KOPT-K1 (cell line): ENCODE results near the gene SAMHD1.
"Not testable (repeated sequence)": the region's sequence is repeated elsewhere in the genome, so short reads cannot be mapped to it uniquely, and the experiment has no call there.

Source experiments
- H3K27ac ChIP-seq: fragments of 200-600 bp; sonication (generic); 2 replicates; pipeline ENCODE4 v1.5.1; 2016; ENCODE audit warnings: antibody characterized with exemption, mild to moderate bottlenecking, low read depth, low read length; ENCODE audit not compliant: poor library complexity, severe bottlenecking
- H3K36me3 ChIP-seq: fragments of 200-600 bp; sonication (generic); 2 replicates; pipeline ENCODE4 v1.5.1; 2017; ENCODE audit warnings: antibody characterized with exemption, mild to moderate bottlenecking, low read length, moderate library complexity; ENCODE audit not compliant: insufficient read depth
- H3K9me3 ChIP-seq: fragments of 200-600 bp; sonication (generic); 2 replicates; pipeline ENCODE4 v1.5.1; 2017; ENCODE audit warnings: antibody characterized with exemption, low read length, mild to moderate bottlenecking; ENCODE audit not compliant: insufficient read depth, poor library complexity, severe bottlenecking

Gene SAMHD1

GRCh38 chr20:36905566-36905965, 45.9 kb downstream of the SAMHD1 start:
- H3K36me3 ChIP-seq, H3K9me3 ChIP-seq, H3K27ac ChIP-seq: not testable (repeated sequence)

- Histone ChIP-seq H3K36me3 (no peaks in the 10 kb centered on the region), H3K27ac (peak overlapping the region; percentile 30), H3K9me3 (no peaks in the 10 kb centered on the region)
These were observed 46.8 kb downstream of the SAMHD1 start for GRCh38 chr20:36904690-36905089.

GRCh38 chr20:36895036-36895435, 56.5 kb downstream of the SAMHD1 start:
- Histone ChIP-seq H3K27ac (no peak overlapping the region), H3K9me3 (no peaks in the 10 kb centered on the region), H3K36me3 (no peaks in the 10 kb centered on the region)

GRCh38 chr20:36893801-36894200, 57.7 kb downstream of the SAMHD1 start:
- Histone ChIP-seq H3K27ac (no peak overlapping the region), H3K36me3 (no peaks in the 10 kb centered on the region), H3K9me3 (no peaks in the 10 kb centered on the region)

GRCh38 chr20:36891211-36891610, 60.3 kb downstream of the SAMHD1 start:
- H3K9me3 ChIP-seq = no peaks in the 10 kb centered on the region

GRCh38 chr20:36890586-36890985, 60.9 kb downstream of the SAMHD1 start:
- Histone ChIP-seq H3K27ac (no peak overlapping the region), H3K9me3 (no peaks in the 10 kb centered on the region), H3K36me3 (no peaks in the 10 kb centered on the region)

More at GRCh38 chr20:36891211-36891610, 60.3 kb downstream of the SAMHD1 start:
- H3K27ac ChIP-seq = no peak overlapping the region
- H3K36me3 ChIP-seq = no peaks in the 10 kb centered on the region

GRCh38 chr20:36888880-36889516, 62.5 kb downstream of the SAMHD1 start:
- Histone ChIP-seq H3K36me3 (no peaks in the 10 kb centered on the region), H3K27ac (no peak overlapping the region), H3K9me3 (no peaks in the 10 kb centered on the region)

GRCh38 chr20:36887752-36888090, 63.8 kb downstream of the SAMHD1 start:
- Histone ChIP-seq H3K36me3 (no peaks in the 10 kb centered on the region), H3K9me3 (no peaks in the 10 kb centered on the region), H3K27ac (no peak overlapping the region)

- Histone ChIP-seq H3K27ac (no peak overlapping the region), H3K36me3 (no peaks in the 10 kb centered on the region), H3K9me3 (no peaks in the 10 kb centered on the region)
These were observed 64.4 kb downstream of the SAMHD1 start for GRCh38 chr20:36886859-36887751.

- no peaks in the 10 kb centered on the region for H3K36me3 ChIP-seq
- H3K27ac ChIP-seq = no peak overlapping the region
- no peaks in the 10 kb centered on the region for H3K9me3 ChIP-seq
These were observed 66.2 kb downstream of the SAMHD1 start for GRCh38 chr20:36885356-36885755.

- H3K9me3 ChIP-seq = no peaks in the 10 kb centered on the region
- no peak overlapping the region for H3K27ac ChIP-seq
- H3K36me3 ChIP-seq = no peaks in the 10 kb centered on the region
These were observed 67.5 kb downstream of the SAMHD1 start for GRCh38 chr20:36883977-36884535.

- Histone ChIP-seq H3K9me3 (no peaks in the 10 kb centered on the region), H3K27ac (no peak overlapping the region), H3K36me3 (no peaks in the 10 kb centered on the region)
These were observed 69.6 kb downstream of the SAMHD1 start for GRCh38 chr20:36881888-36882287.

- H3K9me3 ChIP-seq = no peaks in the 10 kb centered on the region
- H3K36me3 ChIP-seq = no peaks in the 10 kb centered on the region
- H3K27ac ChIP-seq = no peak overlapping the region
These were observed 70.2 kb downstream of the SAMHD1 start for GRCh38 chr20:36881331-36881730.

- no peaks in the 10 kb centered on the region for H3K9me3 ChIP-seq
- H3K36me3 ChIP-seq = no peaks in the 10 kb centered on the region
- no peak overlapping the region for H3K27ac ChIP-seq
These were observed 70.7 kb downstream of the SAMHD1 start for GRCh38 chr20:36880741-36881250.

- H3K9me3 ChIP-seq = no peaks in the 10 kb centered on the region
- no peaks in the 10 kb centered on the region for H3K36me3 ChIP-seq
- no peak overlapping the region for H3K27ac ChIP-seq
These were observed 72.6 kb downstream of the SAMHD1 start for GRCh38 chr20:36878941-36879340.
